H1 (cell line): ENCODE results near the gene FAT1. TPM values are rescaled to one million over a fixed set of nuclear protein-coding genes. Genes with fewer than 3 reads are reported as not detected.

Experiments used
- CTCF ChIA-PET: fragments of 300-600 bp; sonication (Branson Sonifier 250); formaldehyde crosslinking; loops from one replicate; lab custom pipeline; 2021; ENCODE audit not compliant: partially characterized antibody; lab: Charles Lee
- POLR2A ChIA-PET: fragments of 300-600 bp; sonication (Branson Sonifier 250); formaldehyde crosslinking; loops from one replicate; lab custom pipeline; 2021; ENCODE audit warnings: inconsistent platforms; ENCODE audit not compliant: partially characterized antibody; lab: Charles Lee
- DNase-seq, 2 experiments: peaks; one replicate each; pipeline versions ENCODE4 v3.0.0 to v3.0.0-alpha.2; 2010 to 2022; ENCODE audit warnings: low spot score in 2 of 2, low read depth in 1 of 2, mixed read lengths in 1 of 2
- FAIRE-seq: peaks from 2 replicates; lab custom pipeline; 2011; peaks lifted over from hg19 to GRCh38; lab: Jason Lieb, UNC
- H2AFZ ChIP-seq: 2 replicates; pipeline ENCODE4 v1.8.1; 2012; ENCODE audit warnings: low read length, inconsistent platforms
- H2AK5ac ChIP-seq: 2 replicates; pipeline ENCODE4 v1.6.1; 2013; ENCODE audit warnings: low read depth, low read length
- H2BK120ac ChIP-seq: replicated peaks from 2 replicates; pipeline ENCODE3; 2013; ENCODE audit warnings: low read depth, low read length, inconsistent platforms
- H2BK12ac ChIP-seq: 2 replicates; pipeline ENCODE4 v1.6.1; 2013; ENCODE audit warnings: low read depth, low read length
- H2BK15ac ChIP-seq: 2 replicates; pipeline ENCODE4 v1.6.1; 2013; ENCODE audit warnings: low read length
- H2BK20ac ChIP-seq: 2 replicates; pipeline ENCODE4 v1.6.1; 2013; ENCODE audit warnings: low read length
- H2BK5ac ChIP-seq: 2 replicates; pipeline ENCODE4 v1.6.1; 2013; ENCODE audit warnings: low read depth, low read length
- H3K14ac ChIP-seq: 2 replicates; pipeline ENCODE4 v1.6.1; 2013; ENCODE audit warnings: inconsistent platforms; ENCODE audit not compliant: insufficient read length
- H3K18ac ChIP-seq: 2 replicates; pipeline ENCODE4 v1.6.1; 2013; ENCODE audit warnings: low read length; ENCODE audit errors: extremely low read depth
- H3K23ac ChIP-seq: 2 replicates; pipeline ENCODE4 v1.6.1; 2013; ENCODE audit warnings: inconsistent platforms; ENCODE audit not compliant: insufficient read length
- H3K23me2 ChIP-seq: 2 replicates; pipeline ENCODE4 v1.6.1; 2013; ENCODE audit warnings: low read depth, low read length
- H3K27ac ChIP-seq: 2 replicates; pipeline ENCODE4 v1.6.1; 2011; ENCODE audit warnings: low read depth, low read length, inconsistent platforms
- H3K27me3 ChIP-seq, 4 experiments: replicated peaks in 1 of 4; 1 replicate in 1 of 4; 2 replicates in 3 of 4; pipeline versions ENCODE4 v1.6.1 to v1.8.1; 2011 to 2013; ENCODE audit warnings: low read length in 3 of 4, mild to moderate bottlenecking in 3 of 4, inconsistent platforms in 2 of 4, mixed read lengths in 2 of 4, moderate library complexity in 1 of 4; ENCODE audit not compliant: control insufficient read depth in 3 of 4, insufficient read depth in 3 of 4; ENCODE audit errors: extremely low read depth in 1 of 4
- H3K36me3 ChIP-seq, 4 experiments: 2 replicates each; pipeline versions ENCODE4 v1.6.1 to v1.8.1; 2011 to 2013; ENCODE audit warnings: mild to moderate bottlenecking in 4 of 4, low read length in 3 of 4, moderate library complexity in 2 of 4, control low read depth in 1 of 4, inconsistent platforms in 1 of 4; ENCODE audit not compliant: insufficient read depth in 4 of 4, control insufficient read depth in 2 of 4
- H3K4ac ChIP-seq: replicated peaks from 2 replicates; pipeline ENCODE3; 2013; ENCODE audit warnings: low read length, low read depth, mixed read lengths, inconsistent platforms; ENCODE audit not compliant: insufficient read length
- H3K4me1 ChIP-seq, 4 experiments: replicated peaks in 1 of 4; 1 replicate in 1 of 4; 2 replicates in 3 of 4; pipeline versions ENCODE4 v1.6.1 to v1.8.1; 2011 to 2013; ENCODE audit warnings: low read length in 3 of 4, inconsistent platforms in 2 of 4, mixed read lengths in 1 of 4; ENCODE audit not compliant: insufficient read depth in 4 of 4, control insufficient read depth in 3 of 4
- H3K4me2 ChIP-seq, 2 experiments: 2 replicates each; pipeline versions ENCODE4 v1.6.1 to v1.8.1; 2011 to 2013; ENCODE audit warnings: low read depth in 2 of 2, low read length in 2 of 2, control low read depth in 1 of 2, inconsistent platforms in 1 of 2, mild to moderate bottlenecking in 1 of 2; ENCODE audit not compliant: insufficient read depth in 1 of 2
- H3K4me3 ChIP-seq, 4 experiments: fragments of 200-600, 300-600 bp in 1 of 4; sonication (generic), shearing (Covaris generic), sonication (Bioruptor Twin) in 1 of 4; 2 replicates each; pipeline versions ENCODE4 v1.5.1 to v1.8.1; 2011 to 2016; ENCODE audit warnings: low read length in 4 of 4, low read depth in 3 of 4, control low read depth in 2 of 4, inconsistent platforms in 2 of 4, mild to moderate bottlenecking in 2 of 4, mixed read lengths in 1 of 4, moderate library complexity in 1 of 4; ENCODE audit not compliant: insufficient read depth in 2 of 4; ENCODE audit errors: extremely low read depth in 1 of 4
- H3K56ac ChIP-seq: replicated peaks from 2 replicates; pipeline ENCODE3; 2013; ENCODE audit warnings: low read depth, mild to moderate bottlenecking, mixed read lengths, low read length, inconsistent platforms; ENCODE audit not compliant: insufficient read length
- H3K79me1 ChIP-seq: 2 replicates; pipeline ENCODE4 v1.6.1; 2013; ENCODE audit warnings: low read depth, low read length, control low read depth
- H3K79me2 ChIP-seq, 2 experiments: 2 replicates each; pipeline versions ENCODE4 v1.6.1 to v1.8.1; 2012 to 2013; ENCODE audit warnings: low read length in 2 of 2, mild to moderate bottlenecking in 2 of 2, inconsistent platforms in 1 of 2; ENCODE audit not compliant: insufficient read depth in 2 of 2, control insufficient read depth in 1 of 2
- H3K9ac ChIP-seq, 4 experiments: replicated peaks in 1 of 4; 1 replicate in 1 of 4; 2 replicates in 3 of 4; pipeline versions ENCODE4 v1.6.1 to v1.8.1; 2011 to 2013; ENCODE audit warnings: low read depth in 3 of 4, low read length in 3 of 4, control low read depth in 2 of 4, mild to moderate bottlenecking in 2 of 4, moderate library complexity in 2 of 4, inconsistent platforms in 1 of 4; ENCODE audit errors: extremely low read depth in 1 of 4
- H3K9me3 ChIP-seq, 2 experiments: 2 replicates each; pipeline versions ENCODE4 v1.6.1 to v1.8.1; 2012 to 2013; ENCODE audit warnings: mild to moderate bottlenecking in 2 of 2, moderate library complexity in 2 of 2, control low read depth in 1 of 2, inconsistent platforms in 1 of 2, low read depth in 1 of 2, low read length in 1 of 2, mixed read lengths in 1 of 2; ENCODE audit not compliant: insufficient read depth in 2 of 2
- H4K20me1 ChIP-seq, 2 experiments: replicated peaks in 1 of 2; 2 replicates each; pipeline versions ENCODE3 to v1.8.1; 2011 to 2013; ENCODE audit warnings: inconsistent platforms in 2 of 2, low read length in 2 of 2, mild to moderate bottlenecking in 1 of 2; ENCODE audit not compliant: insufficient read depth in 2 of 2, control insufficient read depth in 1 of 2
- H4K5ac ChIP-seq: 2 replicates; pipeline ENCODE4 v1.6.1; 2013; ENCODE audit warnings: low read length, low read depth, mixed read lengths, inconsistent platforms; ENCODE audit not compliant: insufficient read length
- H4K8ac ChIP-seq: 2 replicates; pipeline ENCODE4 v1.8.0; 2013; ENCODE audit warnings: mild to moderate bottlenecking, moderate library complexity, low read length, inconsistent platforms; ENCODE audit not compliant: insufficient read depth; ENCODE audit errors: extremely low read depth
- H4K91ac ChIP-seq: replicated peaks from 2 replicates; pipeline ENCODE3; 2013; ENCODE audit warnings: low read length, mixed read lengths, inconsistent platforms; ENCODE audit not compliant: insufficient read length
- ATF3 ChIP-seq: IDR thresholded peaks from 2 replicates; pipeline ENCODE4 v1.6.1; 2011; ENCODE audit warnings: low read depth, mild to moderate bottlenecking, low read length; ENCODE audit not compliant: insufficient read depth
- CBX8 ChIP-seq: fragments of 300-800, 300-1000 bp; sonication (generic); IDR thresholded peaks from 2 replicates; pipeline ENCODE4 v1.7.1; 2016; ENCODE audit warnings: low read depth, low read length, borderline replicate concordance
- JUND ChIP-seq: IDR thresholded peaks from 2 replicates; pipeline ENCODE4 v1.6.1; 2011; ENCODE audit warnings: mild to moderate bottlenecking, improper control_type of control experiment, low read length
- PHF8 ChIP-seq: fragments of 200-600 bp; sonication (generic); conservative IDR thresholded peaks from 2 replicates; pipeline ENCODE4 v1.7.1; 2012; ENCODE audit warnings: low read depth, mild to moderate bottlenecking, inconsistent platforms, low read length, moderate library complexity
- POU5F1 ChIP-seq: IDR thresholded peaks from 2 replicates; pipeline ENCODE4 v1.6.1; 2011; ENCODE audit warnings: low read depth, mild to moderate bottlenecking, low read length, moderate library complexity
- RAD21 ChIP-seq, 2 experiments: IDR thresholded peaks in 1 of 2; conservative IDR thresholded peaks in 1 of 2; 2 replicates each; pipeline ENCODE4 v1.6.1; 2011; ENCODE audit warnings: low read depth in 2 of 2, low read length in 2 of 2, improper control_type of control experiment in 1 of 2, inconsistent platforms in 1 of 2, mild to moderate bottlenecking in 1 of 2, moderate library complexity in 1 of 2
- RXRA ChIP-seq: IDR thresholded peaks from 2 replicates; pipeline ENCODE4 v1.6.1; 2011; ENCODE audit warnings: low read depth, mild to moderate bottlenecking, low read length, moderate library complexity; ENCODE audit not compliant: insufficient read depth
- SIX5 ChIP-seq: IDR thresholded peaks from 2 replicates; pipeline ENCODE4 v1.6.1; 2011; ENCODE audit warnings: mild to moderate bottlenecking, low read depth, low read length
- SP4 ChIP-seq: IDR thresholded peaks from 2 replicates; pipeline ENCODE4 v1.6.1; 2012; ENCODE audit warnings: low read length, inconsistent platforms
- SRF ChIP-seq: IDR thresholded peaks from 2 replicates; pipeline ENCODE4 v1.6.1; 2011; ENCODE audit warnings: mild to moderate bottlenecking, low read depth, low read length, moderate library complexity
- SUZ12 ChIP-seq: fragments of 200-600 bp; sonication (generic); IDR thresholded peaks from 2 replicates; pipeline ENCODE4 v1.6.1; 2012; ENCODE audit warnings: mild to moderate bottlenecking, inconsistent platforms, low read length, moderate library complexity, mixed read lengths
- TBP ChIP-seq: IDR thresholded peaks from 2 replicates; pipeline ENCODE4 v1.6.1; 2011; ENCODE audit warnings: low read depth, low read length, improper control_type of control experiment
- WGBS, 2 experiments: shearing (Covaris generic) in 1 of 2; methylation state at CpG; one replicate each; pipeline versions ENCODE4 v1.1.6 to v1.1.7; 2013 to 2015; ENCODE audit warnings: low lambda C conversion rate in 2 of 2, mixed read lengths in 2 of 2, inconsistent platforms in 1 of 2, low coverage in 1 of 2, missing lambda C conversion rate in 1 of 2; ENCODE audit not compliant: insufficient replicate concordance in 2 of 2, insufficient coverage in 1 of 2, insufficient read length in 1 of 2; ENCODE audit errors: extremely low coverage in 1 of 2, missing lambda C conversion rate in 1 of 2; 5-methylcytosine and 5-hydroxymethylcytosine counted together
- polyA plus RNA-seq, 7 experiments: library from polyadenylated mRNA; depleted of rRNA in 3 of 7; stranded (reverse) in 5 of 7; unstranded in 2 of 7; fragments of >200 nt in 5 of 7; fragments of 200-250 nt in 2 of 7; gene quantifications; 1 replicate in 5 of 7; 2 replicates in 1 of 7; 4 replicates in 1 of 7; pipeline versions ENCODE4 v1.2.1 to v1.2.3, GENCODE V29; 2011 to 2013; ENCODE audit warnings: missing spikeins in 2 of 7, mixed read lengths in 2 of 7
- total RNA-seq: library from RNA; stranded (reverse); fragmentation: NEBNext Ultra II Directional; extraction: Animal tissue kit (Norgen Biotek cat#: 25700); gene quantifications from 2 replicates; pipeline ENCODE4 v1.2.1, GENCODE V29; 2021

The FAT1 gene
- total and polyA plus RNA-seq, 2 of the 8 experiments (the other 6 are each of a cell fraction or from before 2014, with no cell fraction given): 94.4 to 137 TPM

- H3K56ac ChIP-seq: no peak overlapping the region
- H2BK120ac ChIP-seq: no peak overlapping the region
- H3K23me2 ChIP-seq: no peaks in the 10 kb centered on the region
- H3K27ac ChIP-seq: no peak overlapping the region
- H4K5ac ChIP-seq: no peak overlapping the region
- H3K27me3 ChIP-seq: no peaks in the 10 kb centered on the region
- WGBS, 2 experiments: 89% methylated on average over 8 of the region's 8 CpGs; no CpG with 5 or more reads in 1 of the 2 experiments
- no peak overlapping the region for H3K23ac ChIP-seq
- H3K18ac ChIP-seq: no peak overlapping the region
- no peak overlapping the region for H4K91ac ChIP-seq
- no peaks in the 10 kb centered on the region for H4K20me1 ChIP-seq
- no peak overlapping the region for H2BK5ac ChIP-seq
- no peaks in the 10 kb centered on the region for H3K9me3 ChIP-seq
- no peak overlapping the region for H2BK12ac ChIP-seq
- no peak overlapping the region for H3K4ac ChIP-seq
- no peak overlapping the region for H4K8ac ChIP-seq
- no peak overlapping the region for H3K4me2 ChIP-seq
- H3K79me2 ChIP-seq: no peaks in the 10 kb centered on the region
- H3K9ac ChIP-seq: no peak overlapping the region
- ChIA-PET POLR2A (no interaction called here), CTCF (no interaction called here)
- H3K14ac ChIP-seq: no peak overlapping the region
- H3K36me3 ChIP-seq: no peaks in the 10 kb centered on the region
- FAIRE-seq (no peak), DNase-seq (no peak)
- no peak overlapping the region for H2BK15ac ChIP-seq
- no peaks in the 10 kb centered on the region for H3K4me1 ChIP-seq
- no peaks in the 10 kb centered on the region for H3K79me1 ChIP-seq
- no peak overlapping the region for H2AK5ac ChIP-seq
- H2BK20ac ChIP-seq: no peak overlapping the region
- no peak overlapping the region for H2AFZ ChIP-seq
- H3K4me3 ChIP-seq: no peak overlapping the region
- TF ChIP-seq TBP: no peak
- TF ChIP-seq JUND: no peak
- no peak for TF ChIP-seq SP4
- TF ChIP-seq CBX8: no peak
- TF ChIP-seq SIX5: no peak
- TF ChIP-seq POU5F1: no peak
- no peak for TF ChIP-seq RXRA
- no peak for TF ChIP-seq PHF8
- TF ChIP-seq ATF3: no peak
- no peak for TF ChIP-seq RAD21 (IDR thresholded peaks at IDR 0.05 in 1 of 2, conservative IDR thresholded peaks at IDR 0.05 in 1 of 2; ENCODE audit: low read depth in 2 of 2, low read length in 2 of 2)
- TF ChIP-seq SRF: no peak
- TF ChIP-seq SUZ12: no peak
Observed at GRCh38 chr4:186755550-186756519, 32.2 kb upstream of the FAT1 start.
